Trophoblast cell (in vitro differentiated cells and primary cell): ENCODE measurements around the gene THADA.
A peak's percentile ranks its signal among the peaks of the same experiment; 100 is the strongest.

ENCODE experiments used
- DNase-seq, 2 donors: peaks; one replicate each; pipeline ENCODE4 v3.0.0-alpha.2; 2016
- H2AFZ ChIP-seq: 2 replicates; pipeline ENCODE4 v1.6.1; 2013; ENCODE audit warnings: low read length, moderate library complexity, mild to moderate bottlenecking; ENCODE audit not compliant: insufficient read depth, poor library complexity
- H2AK5ac ChIP-seq: 2 replicates; pipeline ENCODE4 v1.6.1; 2013; ENCODE audit warnings: mild to moderate bottlenecking, low read length
- H2BK120ac ChIP-seq: 2 replicates; pipeline ENCODE4 v1.6.1; 2013; ENCODE audit warnings: low read length, mild to moderate bottlenecking, moderate library complexity; ENCODE audit not compliant: insufficient read depth, poor library complexity
- H2BK12ac ChIP-seq: 2 replicates; pipeline ENCODE4 v1.6.1; 2013; ENCODE audit warnings: mild to moderate bottlenecking, low read length, moderate library complexity
- H2BK5ac ChIP-seq: 2 replicates; pipeline ENCODE4 v1.6.1; 2013; ENCODE audit warnings: low read length, low read depth, moderate library complexity, mild to moderate bottlenecking; ENCODE audit not compliant: poor library complexity
- H3K14ac ChIP-seq: 2 replicates; pipeline ENCODE4 v1.6.1; 2013; ENCODE audit warnings: mild to moderate bottlenecking, low read length
- H3K18ac ChIP-seq: 2 replicates; pipeline ENCODE4 v1.6.1; 2013; ENCODE audit warnings: mild to moderate bottlenecking, low read length
- H3K23ac ChIP-seq: 2 replicates; pipeline ENCODE4 v1.6.1; 2013; ENCODE audit warnings: low read length
- H3K27ac ChIP-seq: 2 replicates; pipeline ENCODE4 v1.5.1; 2013; ENCODE audit warnings: low read depth, mild to moderate bottlenecking, inconsistent platforms, low read length, moderate library complexity
- H3K27me3 ChIP-seq: 2 replicates; pipeline ENCODE4 v1.6.1; 2013; ENCODE audit warnings: inconsistent platforms, mild to moderate bottlenecking, low read length, moderate library complexity; ENCODE audit not compliant: insufficient read depth
- H3K36me3 ChIP-seq, 2 experiments: 1 replicate in 1 of 2; 2 replicates in 1 of 2; pipeline ENCODE4 v1.6.1; 2013; ENCODE audit warnings: low read length in 2 of 2, mild to moderate bottlenecking in 2 of 2, moderate library complexity in 1 of 2; ENCODE audit not compliant: insufficient read depth in 2 of 2, control insufficient read depth in 1 of 2
- H3K4ac ChIP-seq: 2 replicates; pipeline ENCODE4 v1.6.1; 2013; ENCODE audit warnings: low read depth, mild to moderate bottlenecking, low read length, moderate library complexity
- H3K4me1 ChIP-seq, 2 experiments: 1 replicate in 1 of 2; 2 replicates in 1 of 2; pipeline ENCODE4 v1.6.1; 2013; ENCODE audit warnings: low read length in 2 of 2, mild to moderate bottlenecking in 2 of 2, moderate library complexity in 1 of 2; ENCODE audit not compliant: insufficient read depth in 2 of 2, control insufficient read depth in 1 of 2
- H3K4me2 ChIP-seq: 2 replicates; pipeline ENCODE4 v1.6.1; 2013; ENCODE audit warnings: inconsistent platforms, mild to moderate bottlenecking, low read length, moderate library complexity
- H3K4me3 ChIP-seq: 2 replicates; pipeline ENCODE4 v1.5.1; 2013; ENCODE audit warnings: mild to moderate bottlenecking, low read depth, low read length, inconsistent platforms
- H3K79me1 ChIP-seq: one replicate; pipeline ENCODE4 v1.6.1; 2013; ENCODE audit warnings: low read length
- H3K79me2 ChIP-seq: 2 replicates; pipeline ENCODE4 v1.6.1; 2013; ENCODE audit warnings: low read length, mild to moderate bottlenecking; ENCODE audit not compliant: control insufficient read depth, insufficient read depth, poor library complexity
- H3K9ac ChIP-seq: 2 replicates; pipeline ENCODE4 v1.6.1; 2013; ENCODE audit warnings: mild to moderate bottlenecking, low read length
- H3K9me3 ChIP-seq: 2 replicates; pipeline ENCODE4 v1.6.1; 2013; ENCODE audit warnings: low read depth, mild to moderate bottlenecking, control low read depth, inconsistent platforms, low read length; ENCODE audit not compliant: insufficient read depth
- H4K12ac ChIP-seq: 2 replicates; pipeline ENCODE4 v1.6.1; 2013; ENCODE audit warnings: low read depth, mild to moderate bottlenecking, low read length, moderate library complexity
- H4K8ac ChIP-seq: 2 replicates; pipeline ENCODE4 v1.6.1; 2013; ENCODE audit warnings: low read depth, mild to moderate bottlenecking, low read length, moderate library complexity
- H4K91ac ChIP-seq: one replicate; pipeline ENCODE4 v1.6.1; 2013; ENCODE audit warnings: low read depth, mild to moderate bottlenecking, low read length, moderate library complexity
- WGBS: extraction: QIAGEN DNeasy Blood & Tissue Kit; methylation state at CpG from one replicate; pipeline ENCODE4 v1.1.7; 2013; ENCODE audit warnings: missing lambda C conversion rate; ENCODE audit not compliant: insufficient read length, insufficient coverage; ENCODE audit errors: extremely low coverage; 5-methylcytosine and 5-hydroxymethylcytosine counted together

The THADA gene

GRCh38 chr2:43453179-43454170, 142.4 kb downstream of the THADA start:
- no peak for DNase-seq
- no peak overlapping the region for H2BK120ac ChIP-seq
- H2BK12ac ChIP-seq = peak overlapping the region; percentile 52
- H2AFZ ChIP-seq = no peak overlapping the region
- H3K9ac ChIP-seq = no peak overlapping the region
- no peaks in the 10 kb centered on the region for H3K79me2 ChIP-seq
- peaks cover 2% of the 10 kb centered on the region for H3K79me1 ChIP-seq
- no peaks in the 10 kb centered on the region for H3K9me3 ChIP-seq
- peak overlapping the region; percentile 2 for H3K27ac ChIP-seq
- H2AK5ac ChIP-seq = no peak overlapping the region
- H3K18ac ChIP-seq = no peak overlapping the region
- H3K4me1 ChIP-seq = peaks cover 2% of the 10 kb centered on the region in 2 experiments
- no peaks in the 10 kb centered on the region for H3K27me3 ChIP-seq
- H2BK5ac ChIP-seq = no peak overlapping the region
- H3K4me2 ChIP-seq = no peak overlapping the region
- WGBS = no CpG with 5 or more reads among the region's 6 CpGs
- no peak overlapping the region for H3K4me3 ChIP-seq
- no peak overlapping the region for H4K8ac ChIP-seq
- no peak overlapping the region for H3K14ac ChIP-seq
- H3K23ac ChIP-seq = no peak overlapping the region
- no peak overlapping the region for H4K91ac ChIP-seq
- no peaks in the 10 kb centered on the region for H3K36me3 ChIP-seq
- H4K12ac ChIP-seq = no peak overlapping the region
- no peak overlapping the region for H3K4ac ChIP-seq

GRCh38 chr2:43452318-43452731, 143.5 kb downstream of the THADA start:
- Histone ChIP-seq H3K9ac (no peak overlapping the region), H3K79me1 (peaks cover 5% of the 10 kb centered on the region), H3K18ac (no peak overlapping the region), H3K36me3 (no peaks in the 10 kb centered on the region), H3K4me1 (peaks cover 4 to 6% of the 10 kb centered on the region in 2 experiments), H3K4me3 (no peak overlapping the region), H3K23ac (no peak overlapping the region), H3K27ac (no peak overlapping the region), H2AFZ (no peak overlapping the region), H4K91ac (no peak overlapping the region), H4K12ac (no peak overlapping the region), H2AK5ac (no peak overlapping the region), H3K14ac (no peak overlapping the region), H3K27me3 (no peaks in the 10 kb centered on the region), H3K9me3 (no peaks in the 10 kb centered on the region), H2BK12ac (no peak overlapping the region), H3K79me2 (no peaks in the 10 kb centered on the region), H4K8ac (no peak overlapping the region), H2BK120ac (no peak overlapping the region), H3K4me2 (no peak overlapping the region), H3K4ac (no peak overlapping the region), H2BK5ac (no peak overlapping the region)
- WGBS = no CpG with 5 or more reads among the region's 1 CpG
- no peak for DNase-seq

- no peak overlapping the region for H2BK120ac ChIP-seq
- H3K4me1 ChIP-seq = peaks cover 7 to 8% of the 10 kb centered on the region in 2 experiments
- no peak overlapping the region for H3K27ac ChIP-seq
- H4K8ac ChIP-seq = no peak overlapping the region
- H3K4me2 ChIP-seq = no peak overlapping the region
- no peak overlapping the region for H2BK12ac ChIP-seq
- peaks cover 7% of the 10 kb centered on the region for H3K79me1 ChIP-seq
- H3K27me3 ChIP-seq = no peaks in the 10 kb centered on the region
- no peak overlapping the region for H3K9ac ChIP-seq
- no peak overlapping the region for H3K4me3 ChIP-seq
- H3K14ac ChIP-seq = no peak overlapping the region
- no peak overlapping the region for H2BK5ac ChIP-seq
- no peaks in the 10 kb centered on the region for H3K79me2 ChIP-seq
- no peak for DNase-seq
- H3K9me3 ChIP-seq = no peaks in the 10 kb centered on the region
- H2AK5ac ChIP-seq = no peak overlapping the region
- no peaks in the 10 kb centered on the region for H3K36me3 ChIP-seq
- no peak overlapping the region for H2AFZ ChIP-seq
- no peak overlapping the region for H4K12ac ChIP-seq
- no peak overlapping the region for H3K23ac ChIP-seq
- no CpG with 5 or more reads among the region's 1 CpG for WGBS
- no peak overlapping the region for H4K91ac ChIP-seq
- no peak overlapping the region for H3K18ac ChIP-seq
- H3K4ac ChIP-seq = no peak overlapping the region
Measured at GRCh38 chr2:43450617-43451016, 145.2 kb downstream of the THADA start.

- Histone ChIP-seq H3K9ac (no peak overlapping the region), H3K4me3 (no peak overlapping the region), H4K91ac (no peak overlapping the region), H4K8ac (no peak overlapping the region), H2BK12ac (no peak overlapping the region), H2BK120ac (no peak overlapping the region), H3K14ac (no peak overlapping the region), H3K27ac (peak overlapping the region; percentile 63), H2BK5ac (no peak overlapping the region), H3K4ac (no peak overlapping the region), H3K23ac (no peak overlapping the region), H3K9me3 (no peaks in the 10 kb centered on the region), H3K4me2 (no peak overlapping the region), H3K36me3 (no peaks in the 10 kb centered on the region), H2AK5ac (no peak overlapping the region), H3K18ac (no peak overlapping the region), H3K79me1 (peaks cover 13% of the 10 kb centered on the region), H4K12ac (no peak overlapping the region), H2AFZ (no peak overlapping the region), H3K27me3 (no peaks in the 10 kb centered on the region), H3K79me2 (no peaks in the 10 kb centered on the region), H3K4me1 (peaks cover 11 to 13% of the 10 kb centered on the region in 2 experiments)
- DNase-seq = peak in 1 of 2 donors; percentile 70
- whole genome bisulfite sequencing = no CpG with 5 or more reads among the region's 1 CpG
Measured at GRCh38 chr2:43448822-43449110, 147.1 kb downstream of the THADA start.
